Panc1 (cell line): Measurements from ENCODE around the gene GFRA3. TPM values are rescaled to one million over a fixed set of nuclear protein-coding genes. Genes with fewer than 3 reads are reported as not detected.

Source experiments
- ATAC-seq: fragments of 200-7000 bp; cut with Tn5 transposase; 2 replicates; pipeline ENCODE4 v1.9.1; 2020; ENCODE audit warnings: mild to moderate bottlenecking, moderate library complexity
- BruUV-seq: library from RNA; stranded (reverse); fragments of 400-500 nt; replicated peaks from 2 replicates; lab custom pipeline; 2021; lab: Mats Ljungman, UMichigan
- CTCF ChIA-PET: fragments of 300-600 bp; sonication (Branson Sonifier 250); formaldehyde crosslinking; loops from one replicate; lab custom pipeline; 2022; ENCODE audit warnings: antibody characterized with exemption; lab: Charles Lee
- POLR2A ChIA-PET: fragments of 300-600 bp; sonication (Branson Sonifier 250); formaldehyde crosslinking; loops from one replicate; lab custom pipeline; 2022; ENCODE audit warnings: antibody characterized with exemption; lab: Charles Lee
- DNase-seq: peaks from one replicate; pipeline ENCODE4 v3.0.0-alpha.2; 2010; ENCODE audit warnings: low read depth, low spot score
- H3K27ac ChIP-seq: 2 replicates; pipeline ENCODE4 v1.5.1; 2011; ENCODE audit warnings: mild to moderate bottlenecking, low read length, inconsistent platforms
- H3K27me3 ChIP-seq: fragments of 200-500 bp; sonication (Bioruptor generic); 2 replicates; pipeline ENCODE4 v1.6.0; 2014; ENCODE audit warnings: low read length, inconsistent platforms; ENCODE audit not compliant: control insufficient read depth, insufficient read depth
- H3K36me3 ChIP-seq: fragments of 200-500 bp; sonication (Bioruptor generic); 2 replicates; pipeline ENCODE4 v1.5.1; 2014; ENCODE audit warnings: inconsistent platforms, mild to moderate bottlenecking, low read length, moderate library complexity; ENCODE audit not compliant: control insufficient read depth, insufficient read depth
- H3K4me1 ChIP-seq: 2 replicates; pipeline ENCODE4 v1.5.1; 2011; ENCODE audit warnings: inconsistent platforms, mild to moderate bottlenecking, low read length, moderate library complexity; ENCODE audit not compliant: control insufficient read depth, insufficient read depth
- H3K4me3 ChIP-seq, 2 experiments: 2 replicates each; pipeline ENCODE4 v1.5.1; 2011 to 2012; ENCODE audit warnings: low read depth in 2 of 2, low read length in 2 of 2, mild to moderate bottlenecking in 2 of 2, inconsistent platforms in 1 of 2, moderate library complexity in 1 of 2
- H3K9me3 ChIP-seq: fragments of 200-500 bp; sonication (Bioruptor generic); 2 replicates; pipeline ENCODE4 v1.5.1; 2014; ENCODE audit warnings: low read depth, mild to moderate bottlenecking, inconsistent platforms, low read length, moderate library complexity; ENCODE audit not compliant: control insufficient read depth, insufficient read depth
- CTCF ChIP-seq: fragments of 450-650 bp; IDR thresholded peaks from 2 replicates; pipeline ENCODE4 v1.5.1; 2017; ENCODE audit warnings: mild to moderate bottlenecking
- POLR2AphosphoS5 ChIP-seq: IDR thresholded peaks from 2 replicates; pipeline ENCODE4 v1.6.1; 2012; ENCODE audit warnings: mild to moderate bottlenecking, low read depth, low read length, moderate library complexity
- REST ChIP-seq, 2 experiments: IDR thresholded peaks; 2 replicates each; pipeline ENCODE4 v1.6.1; 2011 to 2012; ENCODE audit warnings: low read depth in 2 of 2, control low read depth in 1 of 2, low read length in 1 of 2, mild to moderate bottlenecking in 1 of 2, moderate library complexity in 1 of 2; ENCODE audit not compliant: insufficient read depth in 1 of 2
- SIN3A ChIP-seq: IDR thresholded peaks from 2 replicates; pipeline ENCODE4 v1.6.1; 2012; ENCODE audit warnings: low read depth, mild to moderate bottlenecking, low read length, moderate library complexity, borderline replicate concordance; ENCODE audit not compliant: insufficient read depth
- TCF7L2 ChIP-seq: IDR thresholded peaks from 2 replicates; pipeline ENCODE4 v1.6.1; 2011; ENCODE audit warnings: mild to moderate bottlenecking, low read depth, low read length, inconsistent platforms
- in situ Hi-C: cut with HindIII; loops from 2 replicates; pipeline ENCODE4 v1.10.0; 2016; ENCODE audit warnings: low sequenced_read_pairs, low pct_unique_long_range_greater_than_20kb
- intact Hi-C: fragments of 100-400 bp; cut with micrococcal nuclease; formaldehyde crosslinking; loops from one replicate; pipeline ENCODE4 v1.10.0; 2022; ENCODE audit not compliant: unreplicated experiment
- total RNA-seq: library from RNA; stranded (reverse); gene quantifications from one replicate; pipeline ENCODE4 v1.2.1, GENCODE V29; 2021; ENCODE audit not compliant: unreplicated experiment

GFRA3 gene
- total RNA-seq, 1 experiment from 2014 or later, result 1.5 TPM

GRCh38 chr5:138280915-138281314 lies 6.5 kb upstream of the GFRA3 start:
- in situ Hi-C loops (no loop called here), intact Hi-C loops (no loop called here)
- Histone ChIP-seq H3K27me3 (no peaks in the 10 kb centered on the region), H3K4me1 (no peaks in the 10 kb centered on the region), H3K4me3 (no peak overlapping the region), H3K27ac (no peak overlapping the region), H3K9me3 (no peaks in the 10 kb centered on the region), H3K36me3 (no peaks in the 10 kb centered on the region)
- DNase-seq (no peak), ATAC-seq (no peak)
- CTCF ChIA-PET, result interaction anchor here (0.7 kb wide), 1 partner anchor 67 kb away, joined by 4 read pairs; no protein-coding TSS in a partner anchor
- BruUV-seq, result no TSS peak
- TF ChIP-seq CTCF (no peak), POLR2AphosphoS5 (no peak), REST (IDR thresholded peaks at IDR 0.05; ENCODE audit: insufficient read depth in 1 of 2, low read depth in 2 of 2, low read length in 1 of 2) (no peak), TCF7L2 (no peak), SIN3A (no peak)
- POLR2A ChIA-PET, result no interaction called here

- Histone ChIP-seq H3K4me3 (no peak overlapping the region), H3K27me3 (no peaks in the 10 kb centered on the region; the same call in 1 of the 2 replicates), H3K4me1 (peaks cover 3% of the 10 kb centered on the region; the same call in 1 of the 2 replicates), H3K27ac (no peak overlapping the region), H3K9me3 (no peaks in the 10 kb centered on the region), H3K36me3 (no peaks in the 10 kb centered on the region)
- no TSS peak for BruUV-seq
- ATAC-seq, result no peak
- TF ChIP-seq POLR2AphosphoS5 (no peak), TCF7L2 (no peak), CTCF (no peak; the same call in 1 of the 2 replicates), SIN3A (no peak), REST (IDR thresholded peaks at IDR 0.05; ENCODE audit: insufficient read depth in 1 of 2, low read depth in 2 of 2, low read length in 1 of 2) (no peak)
- ChIA-PET CTCF (interaction anchor here (1.2 kb wide), 1 partner anchor 53 kb away, joined by 3 read pairs; no protein-coding TSS in a partner anchor), POLR2A (interaction anchor here (0.5 kb wide), 1 partner anchor 80 kb away, joined by 3 read pairs; no protein-coding TSS in a partner anchor)
- in situ Hi-C loops (no loop called here), intact Hi-C loops (no loop called here)
- DNase-seq, result no peak
These were observed 2.1 kb upstream of the GFRA3 start for GRCh38 chr5:138276402-138277054.
